HCT116 (cell line): ENCODE data around the gene MTG1. TPM values are rescaled to one million over a fixed set of nuclear protein-coding genes. Genes with fewer than 3 reads are reported as not detected.

ENCODE experiments used
- ATAC-seq: fragments of 200-7000 bp; cut with Tn5 transposase; 2 replicates; pipeline ENCODE4 v1.9.1; 2020; ENCODE audit warnings: mild to moderate bottlenecking, moderate library complexity
- BruUV-seq: library from RNA; stranded (reverse); fragments of 400-500 nt; replicated peaks from 2 replicates; lab custom pipeline; 2021; lab: Mats Ljungman, UMichigan
- CTCF ChIA-PET: fragments of 300-600 bp; sonication (Branson Sonifier 250); formaldehyde crosslinking; loops from one replicate; lab custom pipeline; 2021; ENCODE audit warnings: antibody characterized with exemption; lab: Charles Lee
- POLR2A ChIA-PET: fragments of 300-600, 350-600 bp; sonication (Branson Sonifier 250); formaldehyde crosslinking; loops from one replicate; lab custom pipeline; 2021; ENCODE audit warnings: antibody characterized with exemption; lab: Charles Lee
- RAD21 ChIA-PET, 2 experiments: fragments of 300-600 bp; sonication (Branson Sonifier 250); formaldehyde crosslinking; loops; one replicate each; lab custom pipeline; 2023; ENCODE audit warnings: low total read pairs in 2 of 2; ENCODE audit not compliant: uncharacterized antibody in 2 of 2, unreplicated experiment in 2 of 2, low non-redundant PET in 1 of 2; lab: Charles Lee
- DNase-seq: peaks from one replicate; pipeline ENCODE4 v3.0.0-alpha.2; 2010; ENCODE audit warnings: low read depth, low spot score
- H2AFZ ChIP-seq: fragments of 200-600 bp; shearing (Covaris generic), sonication (generic); 2 replicates; pipeline ENCODE4 v1.6.1; 2017; ENCODE audit warnings: low read depth, mixed run types, mixed read lengths, antibody characterized with exemption, low read length; ENCODE audit not compliant: poor library complexity, severe bottlenecking
- H3K27ac ChIP-seq: 2 replicates; pipeline ENCODE4 v1.5.1; 2012; ENCODE audit warnings: low read depth, low read length
- H3K27me3 ChIP-seq: fragments of 200-600 bp; sonication (generic); 2 replicates; pipeline ENCODE4 v1.6.1; 2016; ENCODE audit warnings: mixed run types, low read length, mixed read lengths; ENCODE audit not compliant: insufficient read depth
- H3K36me3 ChIP-seq, 2 experiments: fragments of 200-500 bp in 1 of 2; fragments of 200-600 bp in 1 of 2; sonication (Bioruptor generic) in 1 of 2; sonication (generic) in 1 of 2; 2 replicates each; pipeline versions ENCODE4 v1.5.1 to v1.6.1; 2014 to 2016; ENCODE audit warnings: low read length in 2 of 2, inconsistent platforms in 1 of 2, mixed read lengths in 1 of 2, mixed run types in 1 of 2; ENCODE audit not compliant: insufficient read depth in 2 of 2, control insufficient read depth in 1 of 2
- H3K4me1 ChIP-seq, 2 experiments: fragments of 200-600 bp in 1 of 2; sonication (generic) in 1 of 2; 2 replicates each; pipeline versions ENCODE4 v1.5.1 to v1.6.1; 2012 to 2017; ENCODE audit warnings: low read length in 2 of 2, inconsistent platforms in 1 of 2, mild to moderate bottlenecking in 1 of 2, mixed read lengths in 1 of 2, mixed run types in 1 of 2, moderate library complexity in 1 of 2; ENCODE audit not compliant: insufficient read depth in 2 of 2, control insufficient read depth in 1 of 2
- H3K4me2 ChIP-seq: fragments of 200-600 bp; sonication (generic); 2 replicates; pipeline ENCODE4 v1.6.1; 2017; ENCODE audit warnings: mixed run types, low read length, mixed read lengths
- H3K4me3 ChIP-seq, 2 experiments: fragments of 200-600 bp in 1 of 2; sonication (generic) in 1 of 2; replicated peaks in 1 of 2; 2 replicates each; pipeline ENCODE4 v1.5.1; 2011 to 2016; ENCODE audit warnings: low read length in 2 of 2, control low read depth in 1 of 2, low read depth in 1 of 2, mild to moderate bottlenecking in 1 of 2, mixed read lengths in 1 of 2, mixed run types in 1 of 2
- H3K79me2 ChIP-seq: fragments of 200-600 bp; sonication (generic); 2 replicates; pipeline ENCODE4 v1.6.1; 2017; ENCODE audit warnings: mild to moderate bottlenecking, mixed run types, low read length, moderate library complexity, mixed read lengths; ENCODE audit not compliant: insufficient read depth
- H3K9ac ChIP-seq: fragments of 200-600 bp; sonication (generic); 2 replicates; pipeline ENCODE4 v1.6.1; 2016; ENCODE audit warnings: low read length, mixed read lengths
- H3K9me2 ChIP-seq: fragments of 200-600 bp; sonication (generic), shearing (Covaris generic); 2 replicates; pipeline ENCODE4 v1.6.1; 2017; ENCODE audit warnings: mixed run types, mild to moderate bottlenecking, moderate library complexity; ENCODE audit not compliant: insufficient read depth
- H3K9me3 ChIP-seq, 2 experiments: fragments of 200-500 bp in 1 of 2; fragments of 200-600 bp in 1 of 2; sonication (Bioruptor generic) in 1 of 2; sonication (generic) in 1 of 2; 2 replicates each; pipeline ENCODE4 v1.6.1; 2014 to 2017; ENCODE audit warnings: low read length in 2 of 2, mixed read lengths in 2 of 2, inconsistent platforms in 1 of 2, low read depth in 1 of 2, mild to moderate bottlenecking in 1 of 2, mixed run types in 1 of 2, moderate library complexity in 1 of 2; ENCODE audit not compliant: control insufficient read depth in 1 of 2, insufficient read depth in 1 of 2
- H4K20me1 ChIP-seq: fragments of 200-600 bp; sonication (generic), shearing (Covaris generic); 2 replicates; pipeline ENCODE4 v1.6.1; 2017; ENCODE audit warnings: mixed run types, mild to moderate bottlenecking, moderate library complexity; ENCODE audit not compliant: insufficient read depth
- EGR1 ChIP-seq: IDR thresholded peaks from 2 replicates; pipeline ENCODE4 v1.6.1; 2012; ENCODE audit warnings: low read depth
- ELF1 ChIP-seq: IDR thresholded peaks from 2 replicates; pipeline ENCODE4 v1.6.1; 2012; ENCODE audit warnings: low read depth, borderline replicate concordance
- EZH2 ChIP-seq: fragments of 200-600 bp; sonication (generic); IDR thresholded peaks from 2 replicates; pipeline ENCODE4 v1.6.1; 2017; ENCODE audit warnings: antibody characterized with exemption, mixed run types
- EZH2phosphoT487 ChIP-seq: fragments of 200-600 bp; IDR thresholded peaks from 2 replicates; pipeline ENCODE4 v1.6.1; 2018; ENCODE audit warnings: antibody characterized with exemption, borderline replicate concordance
- POLR2A ChIP-seq: IDR thresholded peaks from 2 replicates; pipeline ENCODE4 v1.7.0; 2011; ENCODE audit warnings: borderline replicate concordance; ENCODE audit not compliant: insufficient read depth, insufficient read length; ENCODE audit errors: extremely low read depth
- POLR2AphosphoS5 ChIP-seq: IDR thresholded peaks from 2 replicates; pipeline ENCODE4 v1.6.1; 2011; ENCODE audit warnings: mild to moderate bottlenecking, low read depth, low read length, moderate library complexity
- SIN3A ChIP-seq: IDR thresholded peaks from 2 replicates; pipeline ENCODE4 v1.6.1; 2012; ENCODE audit warnings: low read depth
- SRF ChIP-seq: IDR thresholded peaks from 2 replicates; pipeline ENCODE4 v1.6.1; 2012; ENCODE audit warnings: low read depth
- YY1 ChIP-seq: IDR thresholded peaks from 2 replicates; pipeline ENCODE4 v1.6.1; 2011; ENCODE audit warnings: low read length, low read depth, moderate library complexity, mild to moderate bottlenecking; ENCODE audit not compliant: insufficient replicate concordance; ENCODE audit errors: extremely low read depth
- ZFX ChIP-seq: fragments of 450-650 bp; IDR thresholded peaks from 2 replicates; pipeline ENCODE4 v1.6.1; 2017
- intact Hi-C: fragments of 100-400 bp; cut with micrococcal nuclease; formaldehyde crosslinking; loops from 2 replicates; pipeline ENCODE4 v1.10.0; 2022
- total RNA-seq: library from RNA; stranded (reverse); gene quantifications from one replicate; pipeline ENCODE4 v1.2.1, GENCODE V29; 2021; ENCODE audit not compliant: unreplicated experiment
- TF ChIP-seq, protein P1 (sequence below): IDR thresholded peaks from 2 replicates; pipeline ENCODE4 v1.6.1; 2012
- TF ChIP-seq, protein P2 (sequence below): IDR thresholded peaks from 2 replicates; pipeline ENCODE4 v1.6.1; 2012
- TF ChIP-seq, protein P3 (sequence below): IDR thresholded peaks from 2 replicates; pipeline ENCODE4 v1.6.1; 2011; ENCODE audit warnings: mild to moderate bottlenecking, low read length, moderate library complexity; ENCODE audit not compliant: insufficient replicate concordance; ENCODE audit errors: extremely low read depth

The MTG1 gene
- total RNA-seq, 1 experiment from 2014 or later = 23.1 TPM

DNA sequence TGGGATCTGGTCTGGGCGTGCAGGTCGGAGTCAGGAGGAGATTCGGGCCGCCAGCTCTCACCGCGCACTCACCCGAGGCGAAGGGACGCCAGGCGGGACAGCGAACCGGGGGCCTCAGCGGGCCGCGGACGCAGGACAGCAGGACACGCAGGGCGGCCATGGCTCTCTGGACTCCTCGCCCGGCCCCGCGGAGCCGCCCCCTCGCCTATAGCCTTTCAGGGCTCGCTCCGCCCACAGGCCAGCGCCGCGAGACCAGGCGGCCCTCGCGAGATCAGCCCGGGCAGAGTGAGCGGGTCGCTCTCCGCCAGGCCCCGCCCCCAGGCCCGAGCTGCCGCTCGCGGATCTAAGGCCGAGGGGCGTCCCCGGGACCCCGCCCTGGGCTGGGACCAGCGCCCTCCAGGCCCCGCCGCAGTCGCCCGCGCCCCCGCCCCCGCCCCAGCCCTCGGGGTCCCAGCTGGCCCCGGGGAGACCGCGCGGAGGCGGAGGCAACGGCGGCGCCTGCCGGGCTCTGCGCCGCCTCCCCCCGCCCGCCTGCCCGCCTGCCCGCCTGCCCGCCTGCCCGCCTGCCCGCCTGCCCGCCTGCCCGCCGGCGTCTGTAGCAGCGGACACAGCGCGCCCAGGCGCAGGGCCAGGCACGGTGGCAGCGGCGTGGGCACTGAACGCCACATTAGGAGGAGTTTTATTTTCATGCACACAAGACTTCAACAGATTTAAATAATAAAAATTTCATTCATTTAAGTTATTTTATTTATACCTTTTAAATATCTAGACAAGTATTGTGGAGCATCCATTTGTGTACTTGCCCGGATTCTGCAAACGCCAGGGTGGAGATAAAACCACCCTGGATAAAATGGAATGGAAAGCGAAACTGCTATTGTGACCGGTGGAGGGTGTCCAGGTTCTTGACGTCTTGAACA lies 20.5 kb upstream of the MTG1 start, which contains the start of gene ECHS1:
Gene ECHS1, minus strand, starts transcription at position 181 of the 917 bp plus-strand sequence. Its CDS starts 21 bp downstream, at position 160.
- H3K36me3 ChIP-seq = no peaks in the 10 kb centered on the region
- ATAC-seq (peak; percentile 99), DNase-seq (peak; percentile 54)
- H3K4me1 ChIP-seq = peaks cover 0 to 9% of the 10 kb centered on the region in 2 experiments; a peak in 2 of 4 replicates
- TF ChIP-seq EZH2 (no peak), POLR2A (peak; percentile 31), EZH2phosphoT487 (no peak), EGR1 (peak; percentile 55), SRF (no peak), SIN3A (peak; percentile 33), ELF1 (no peak), ZFX (peak; percentile 40), POLR2AphosphoS5 (peak; percentile 80), YY1 (peak; percentile 67)
- TF ChIP-seq, protein P1, sequence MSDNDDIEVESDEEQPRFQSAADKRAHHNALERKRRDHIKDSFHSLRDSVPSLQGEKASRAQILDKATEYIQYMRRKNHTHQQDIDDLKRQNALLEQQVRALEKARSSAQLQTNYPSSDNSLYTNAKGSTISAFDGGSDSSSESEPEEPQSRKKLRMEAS = no peak
- TF ChIP-seq, protein P2, sequence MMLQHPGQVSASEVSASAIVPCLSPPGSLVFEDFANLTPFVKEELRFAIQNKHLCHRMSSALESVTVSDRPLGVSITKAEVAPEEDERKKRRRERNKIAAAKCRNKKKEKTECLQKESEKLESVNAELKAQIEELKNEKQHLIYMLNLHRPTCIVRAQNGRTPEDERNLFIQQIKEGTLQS = no peak
- TF ChIP-seq, protein P3, sequence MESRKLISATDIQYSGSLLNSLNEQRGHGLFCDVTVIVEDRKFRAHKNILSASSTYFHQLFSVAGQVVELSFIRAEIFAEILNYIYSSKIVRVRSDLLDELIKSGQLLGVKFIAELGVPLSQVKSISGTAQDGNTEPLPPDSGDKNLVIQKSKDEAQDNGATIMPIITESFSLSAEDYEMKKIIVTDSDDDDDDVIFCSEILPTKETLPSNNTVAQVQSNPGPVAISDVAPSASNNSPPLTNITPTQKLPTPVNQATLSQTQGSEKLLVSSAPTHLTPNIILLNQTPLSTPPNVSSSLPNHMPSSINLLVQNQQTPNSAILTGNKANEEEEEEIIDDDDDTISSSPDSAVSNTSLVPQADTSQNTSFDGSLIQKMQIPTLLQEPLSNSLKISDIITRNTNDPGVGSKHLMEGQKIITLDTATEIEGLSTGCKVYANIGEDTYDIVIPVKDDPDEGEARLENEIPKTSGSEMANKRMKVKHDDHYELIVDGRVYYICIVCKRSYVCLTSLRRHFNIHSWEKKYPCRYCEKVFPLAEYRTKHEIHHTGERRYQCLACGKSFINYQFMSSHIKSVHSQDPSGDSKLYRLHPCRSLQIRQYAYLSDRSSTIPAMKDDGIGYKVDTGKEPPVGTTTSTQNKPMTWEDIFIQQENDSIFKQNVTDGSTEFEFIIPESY = peak; percentile 95
- peak within 1 kb of the TSS; percentile 45; the same call in 1 of the 2 replicates for H3K27ac ChIP-seq
- H3K9me3 ChIP-seq = no peaks in the 10 kb centered on the region
- H3K4me3 ChIP-seq = peak within 1 kb of the TSS; percentile 56 to 57
- no peaks in the 10 kb centered on the region for H4K20me1 ChIP-seq
- peak within 1 kb of the TSS; percentile 52; the same call in 1 of the 2 replicates for H3K9ac ChIP-seq
- H3K79me2 ChIP-seq = 0 out of 2 replicates have a peak, but pooled peaks cover 4% of the 10 kb centered on the region
- RAD21 ChIA-PET = interaction anchor here in 1 of 2 experiments (0.5 kb wide), 1 partner anchor 13 kb away, joined by 3 read pairs; no protein-coding TSS in a partner anchor
- no TSS peak for BruUV-seq
- POLR2A ChIA-PET = no interaction called here
- peak within 1 kb of the TSS; percentile 48 for H3K4me2 ChIP-seq
- intact Hi-C loops = no loop called here
- no peaks in the 10 kb centered on the region for H3K9me2 ChIP-seq
- CTCF ChIA-PET = no interaction called here
- H2AFZ ChIP-seq = no peak within 1 kb of the TSS
- H3K27me3 ChIP-seq = no peaks in the 10 kb centered on the region
